K562 (cell line): ENCODE results near the gene PRICKLE2.

ENCODE experiments used
- GTF2E2 ChIP-seq: fragments of 200-800 bp; sonication (Bioruptor generic); IDR thresholded peaks from 2 replicates; pipeline ENCODE4 v1.6.1; 2016; ENCODE audit warnings: missing genetic modification characterization, missing compliant biosample characterization
- SAFB2 ChIP-seq: fragments of 200-400 bp; formaldehyde crosslinking; IDR thresholded peaks from 2 replicates; pipeline ENCODE4 v1.6.1; 2018; ENCODE audit warnings: borderline replicate concordance, low read length, low read depth, moderate library complexity; ENCODE audit not compliant: severe bottlenecking
- ZBTB49 ChIP-seq: sonication (generic); formaldehyde crosslinking; IDR thresholded peaks from 2 replicates; pipeline ENCODE4 v1.8.0; 2022; ENCODE audit warnings: missing genetic modification reagents, mild to moderate bottlenecking, borderline replicate concordance

GRCh38 chr3:64104006-64104405 lies 121.3 kb downstream of the PRICKLE2 start:
- TF ChIP-seq ZBTB49: no peak
- TF ChIP-seq GTF2E2 (tag): no peak
- no peak for TF ChIP-seq SAFB2
